Measurements from ENCODE around the gene MBD1. TPM values are rescaled to one million over a fixed set of nuclear protein-coding genes. Genes with fewer than 3 reads are reported as not detected.

Gene MBD1
- total and polyA plus RNA-seq, 2 of the 13 experiments (the other 11 are each of a cell fraction or from before 2014, with no cell fraction given) = 25.5 to 28.6 TPM

- no peak for TF ChIP-seq THRA (CRISPR knock-in tag; IDR thresholded peaks at IDR 0.05; ENCODE audit: borderline replicate concordance)
- TF ChIP-seq BCL6 (CRISPR knock-in tag; IDR thresholded peaks at IDR 0.05) = no peak; the same call in 1 of the 2 replicates
- TF ChIP-seq NR2F6 (IDR thresholded peaks at IDR 0.05) = no peak
- no peak; the same call in 1 of the 2 replicates for TF ChIP-seq NR2F6 (CRISPR knock-in tag; IDR thresholded peaks at IDR 0.05)
- TF ChIP-seq ARNTL (CRISPR knock-in tag; IDR thresholded peaks at IDR 0.05) = no peak
- no peak for TF ChIP-seq FUBP1 (CRISPR knock-in tag; IDR thresholded peaks at IDR 0.05; ENCODE audit: borderline replicate concordance)
- no peak for TF ChIP-seq ZNF260 (CRISPR knock-in tag; IDR thresholded peaks at IDR 0.05; ENCODE audit: borderline replicate concordance, low read depth)
- TF ChIP-seq ZBTB3 (CRISPR knock-in tag; IDR thresholded peaks at IDR 0.05; ENCODE audit: borderline replicate concordance, low read depth) = no peak
- 0 out of 2 replicates have a peak, but pooled peaks have one; percentile 19 for TF ChIP-seq TAF1 (CRISPR knock-in tag; IDR thresholded peaks at IDR 0.05)
- no peak for TF ChIP-seq ZNF547 (CRISPR knock-in tag; IDR thresholded peaks at IDR 0.05)
- no peak for TF ChIP-seq ZNF383 (CRISPR knock-in tag; IDR thresholded peaks at IDR 0.05; ENCODE audit: borderline replicate concordance)
- no peak for TF ChIP-seq ZNF256 (CRISPR knock-in tag; conservative IDR thresholded peaks at IDR 0.05)
- TF ChIP-seq DZIP1 (CRISPR knock-in tag; IDR thresholded peaks at IDR 0.05) = no peak
- no peak for TF ChIP-seq SMAD3 (CRISPR knock-in tag; IDR thresholded peaks at IDR 0.05)
- no peak for TF ChIP-seq ZNF543 (CRISPR knock-in tag; IDR thresholded peaks at IDR 0.05)
- TF ChIP-seq ATF1 (CRISPR knock-in tag; IDR thresholded peaks at IDR 0.05) = no peak
- no peak for TF ChIP-seq ZBTB43 (CRISPR knock-in tag; conservative IDR thresholded peaks at IDR 0.05)
- TF ChIP-seq ZNF780A (CRISPR knock-in tag; IDR thresholded peaks at IDR 0.05) = no peak
- no peak for TF ChIP-seq TP53 (CRISPR knock-in tag; conservative IDR thresholded peaks at IDR 0.05)
- no peak for TF ChIP-seq ZBTB34 (CRISPR knock-in tag; IDR thresholded peaks at IDR 0.05)
- no peak for TF ChIP-seq MIER2 (CRISPR knock-in tag; IDR thresholded peaks at IDR 0.05)
- peak; percentile 65 for TF ChIP-seq KAT8 (CRISPR knock-in tag; IDR thresholded peaks at IDR 0.05)
Measured at GRCh38 chr18:50266248-50266704, 15.0 kb downstream of the MBD1 start, which contains the start of gene CFAP53 (continued).

All from HepG2 (cell line).